Urinary bladder (tissue), 4 donors: ENCODE data around the gene C1orf216. TPM values are rescaled to one million over a fixed set of nuclear protein-coding genes. Genes with fewer than 3 reads are reported as not detected.

ENCODE experiments used
- DNase-seq: peaks from one replicate; pipeline ENCODE4 v3.0.0-alpha.2; 2015; ENCODE audit errors: extremely low spot score
- H3K27ac ChIP-seq: one replicate; pipeline ENCODE4 v1.5.1; 2013; ENCODE audit warnings: low read depth, mild to moderate bottlenecking, moderate library complexity
- H3K36me3 ChIP-seq: one replicate; pipeline ENCODE4 v1.6.1; 2013; ENCODE audit warnings: mild to moderate bottlenecking, moderate library complexity; ENCODE audit not compliant: insufficient read depth
- H3K4me1 ChIP-seq: one replicate; pipeline ENCODE4 v1.6.1; 2013; ENCODE audit warnings: mild to moderate bottlenecking, moderate library complexity; ENCODE audit not compliant: insufficient read depth
- H3K4me3 ChIP-seq: one replicate; pipeline ENCODE4 v1.5.1; 2013; ENCODE audit warnings: low read depth, low read length
- WGBS: extraction: QIAGEN DNeasy Blood & Tissue Kit; methylation state at CpG from one replicate; pipeline ENCODE4 v1.1.7; 2013; 5-methylcytosine and 5-hydroxymethylcytosine counted together
- polyA plus RNA-seq: library from polyadenylated mRNA; stranded (reverse); fragments of 200-250 nt; gene quantifications from one replicate; pipeline ENCODE4 v1.2.3, GENCODE V29; 2013
- total RNA-seq: library from RNA; depleted of rRNA; stranded (reverse); fragments of >200 nt; gene quantifications from one replicate; pipeline ENCODE4 v1.2.3, GENCODE V29; 2014
- donor health status: healthy with polysubstance abuse.
- donor health status: healthy.

The C1orf216 gene
- total RNA-seq (12.0 TPM), polyA plus RNA-seq (20.4 TPM)

DNA sequence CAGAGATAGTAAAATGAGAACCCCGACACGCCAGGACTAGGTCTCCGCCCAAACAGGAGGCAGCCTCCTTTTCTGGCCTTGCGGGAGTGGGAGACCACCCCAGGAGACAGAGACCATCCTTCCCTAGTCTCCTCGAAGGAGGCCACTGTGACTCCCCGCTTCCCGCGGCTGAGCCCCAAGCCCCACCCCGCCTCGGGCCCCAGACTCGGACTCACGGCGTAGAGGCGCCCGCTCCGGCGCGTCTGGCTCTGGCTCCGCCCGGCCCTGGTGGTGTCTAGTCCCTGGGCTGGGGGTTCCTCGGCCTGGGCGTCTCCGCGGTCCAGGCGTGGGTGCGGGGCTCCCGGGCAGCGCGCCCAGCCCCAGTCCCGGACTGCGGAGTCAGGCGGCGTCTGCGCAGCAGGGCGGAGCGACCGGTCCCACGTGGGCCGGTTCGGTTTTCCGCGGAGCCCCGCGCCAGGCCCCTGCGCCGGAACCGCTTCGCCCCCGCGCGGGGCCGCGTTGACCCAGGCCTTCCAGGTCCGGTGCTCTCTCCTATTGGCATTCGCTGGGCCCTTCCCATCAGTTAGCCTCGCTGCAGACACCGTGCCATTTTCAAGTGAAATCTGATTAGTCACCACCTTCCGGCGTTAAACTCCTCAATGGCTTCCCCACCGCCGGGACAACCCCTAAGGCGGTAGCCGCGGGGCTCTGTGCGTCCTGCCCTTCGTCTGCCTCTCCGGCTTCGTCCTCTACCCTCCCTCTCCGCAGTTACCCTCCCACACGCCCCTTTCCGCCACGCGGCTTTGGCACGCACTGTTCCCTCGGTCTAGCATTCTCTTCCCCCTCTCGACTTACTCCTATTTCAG, at the start of gene C1orf216:
Gene C1orf216, minus strand, starts transcription at position 393 of the 845 bp plus-strand sequence. CDS start 2,563 bp downstream, outside the sequence.
- H3K36me3 ChIP-seq = no peaks in the 10 kb centered on the region
- peak within 1 kb of the TSS; percentile 31 for H3K27ac ChIP-seq
- no peaks in the 10 kb centered on the region for H3K4me1 ChIP-seq
- WGBS = under 1% methylated on average over 76 of the region's 76 CpGs
- no peak for DNase-seq
- H3K4me3 ChIP-seq = peak within 1 kb of the TSS; percentile 77

- 94% methylated on average over 3 of the region's 3 CpGs for WGBS
- DNase-seq = no peak
- no peak overlapping the region for H3K27ac ChIP-seq
Observed at GRCh38 chr1:35764283-35764682, 45.6 kb upstream of the C1orf216 start.

DNA sequence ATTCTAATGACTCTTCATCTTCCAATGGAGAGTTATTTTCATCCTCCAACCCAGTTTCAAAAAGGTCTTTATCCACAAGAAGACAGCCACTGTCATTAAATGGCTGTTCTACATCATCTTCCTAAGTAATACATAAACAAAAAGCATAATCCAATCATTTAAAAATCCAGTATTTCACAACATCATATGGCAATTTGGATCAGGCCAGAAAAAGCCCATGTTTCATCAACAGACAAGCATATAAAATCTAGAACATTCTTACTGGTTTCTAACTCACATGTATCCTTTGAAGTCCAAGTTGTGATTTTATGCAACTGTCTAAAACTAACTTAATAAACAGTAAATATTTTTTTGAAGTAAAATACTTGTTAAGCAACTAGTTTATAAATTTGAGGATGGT, 44.5 kb upstream of the C1orf216 start:
- H3K4me3 ChIP-seq = no peak overlapping the region
- H3K36me3 ChIP-seq = no peaks in the 10 kb centered on the region
- no peak overlapping the region for H3K27ac ChIP-seq
- H3K4me1 ChIP-seq = no peaks in the 10 kb centered on the region
- DNase-seq = no peak

More at GRCh38 chr1:35764283-35764682, 45.6 kb upstream of the C1orf216 start:
- no peak overlapping the region for H3K4me3 ChIP-seq
- H3K4me1 ChIP-seq = no peaks in the 10 kb centered on the region
- H3K36me3 ChIP-seq = no peaks in the 10 kb centered on the region

DNA sequence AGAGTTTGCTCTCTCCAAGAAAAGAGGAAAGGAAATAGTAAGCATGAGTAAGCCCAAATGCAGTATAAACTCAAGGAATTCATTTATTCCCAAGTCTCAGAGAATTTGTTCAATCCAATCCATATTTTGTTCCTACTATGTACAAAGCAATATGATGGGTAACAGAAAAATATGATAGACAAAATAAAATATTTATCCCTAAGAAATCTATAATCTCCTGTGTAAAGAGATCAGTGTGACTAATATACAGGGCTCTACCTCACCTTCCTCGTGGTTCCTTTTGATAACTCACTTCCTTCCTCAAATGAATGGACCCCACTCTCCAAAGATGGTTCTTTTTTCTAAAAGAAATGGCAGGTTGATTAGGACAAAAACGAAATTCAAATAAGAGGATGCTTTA, 43.5 kb upstream of the C1orf216 start:
- Histone ChIP-seq H3K4me3 (no peak overlapping the region), H3K27ac (no peak overlapping the region), H3K36me3 (no peaks in the 10 kb centered on the region), H3K4me1 (no peaks in the 10 kb centered on the region)
- DNase-seq = no peak
- WGBS = 77% methylated on average over 2 of the region's 2 CpGs

DNA sequence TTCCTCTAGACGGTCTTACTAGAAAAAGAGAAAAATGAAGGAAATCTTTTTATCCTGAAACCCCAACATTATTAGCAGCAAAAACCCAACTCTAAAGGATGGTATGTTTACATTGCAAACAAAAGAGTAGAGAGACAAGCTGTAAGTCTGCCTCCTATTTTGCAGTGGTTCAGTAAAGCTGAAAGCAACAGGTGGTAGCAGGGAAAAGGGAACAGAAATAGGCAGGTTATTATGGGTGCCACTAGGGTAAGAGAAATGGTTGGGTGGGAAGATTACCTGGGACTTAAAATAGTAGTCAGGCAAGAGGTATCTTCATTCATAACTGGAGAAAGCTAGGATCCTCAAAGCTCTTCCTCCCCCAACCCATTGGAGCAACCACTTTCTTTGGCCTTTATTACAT, 37.4 kb upstream of the C1orf216 start:
- Histone ChIP-seq H3K36me3 (no peaks in the 10 kb centered on the region), H3K4me1 (no peaks in the 10 kb centered on the region), H3K4me3 (no peak overlapping the region), H3K27ac (no peak overlapping the region)
- no peak for DNase-seq
- 92% methylated on average over 1 of the region's 1 CpG for WGBS

DNA sequence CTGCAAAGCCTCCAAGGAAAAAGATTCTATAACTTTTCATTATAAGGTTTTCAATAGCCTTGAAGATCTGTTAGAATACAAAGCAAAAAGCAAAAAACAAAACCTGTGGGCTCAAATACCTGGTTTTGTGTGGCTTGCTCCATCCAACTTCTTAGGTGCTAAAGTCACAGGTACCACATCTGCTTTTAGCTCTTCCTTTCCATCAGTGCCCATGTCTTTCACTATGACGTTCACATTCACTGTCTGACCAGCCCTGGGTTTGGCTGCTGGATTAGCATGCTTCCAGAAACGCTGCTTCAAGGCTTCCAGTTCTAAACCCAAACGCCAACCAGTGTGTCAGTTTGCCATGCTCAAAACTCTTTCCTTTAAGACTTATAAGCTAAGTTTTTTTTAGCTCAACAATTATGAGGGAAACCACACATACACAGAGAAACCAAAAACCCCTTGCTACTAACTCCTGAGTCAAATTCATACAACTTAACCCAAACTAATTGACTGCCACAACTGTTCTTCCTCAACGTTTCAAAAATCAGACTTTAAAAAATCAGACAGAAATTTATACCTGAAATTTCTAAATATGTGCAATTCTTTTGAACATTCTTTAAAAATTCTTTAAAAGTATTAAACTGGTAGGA, 35.1 kb upstream of the C1orf216 start:
- no peaks in the 10 kb centered on the region for H3K36me3 ChIP-seq
- no peak overlapping the region for H3K27ac ChIP-seq
- no peak overlapping the region for H3K4me3 ChIP-seq
- H3K4me1 ChIP-seq = no peaks in the 10 kb centered on the region
- WGBS = 83% methylated on average over 4 of the region's 4 CpGs
- no peak for DNase-seq

- 84% methylated on average over 3 of the region's 3 CpGs for WGBS
Observed at GRCh38 chr1:35748326-35748725, 29.6 kb upstream of the C1orf216 start.

GRCh38 chr1:35745124-35745730, 26.5 kb upstream of the C1orf216 start:
- 93% methylated on average over 1 of the region's 1 CpG for WGBS
- no peak overlapping the region for H3K4me3 ChIP-seq
- no peaks in the 10 kb centered on the region for H3K36me3 ChIP-seq
- no peak for DNase-seq
- H3K27ac ChIP-seq = no peak overlapping the region
- H3K4me1 ChIP-seq = no peaks in the 10 kb centered on the region

More at GRCh38 chr1:35748326-35748725, 29.6 kb upstream of the C1orf216 start:
- no peak for DNase-seq
- H3K27ac ChIP-seq = no peak overlapping the region
- no peaks in the 10 kb centered on the region for H3K36me3 ChIP-seq
- no peaks in the 10 kb centered on the region for H3K4me1 ChIP-seq
- no peak overlapping the region for H3K4me3 ChIP-seq

- Histone ChIP-seq H3K4me1 (no peaks in the 10 kb centered on the region), H3K4me3 (no peak overlapping the region), H3K36me3 (no peaks in the 10 kb centered on the region), H3K27ac (no peak overlapping the region)
- no peak for DNase-seq
- WGBS = 99% methylated on average over 1 of the region's 1 CpG
Observed at GRCh38 chr1:35737120-35737519, 18.4 kb upstream of the C1orf216 start.

DNA sequence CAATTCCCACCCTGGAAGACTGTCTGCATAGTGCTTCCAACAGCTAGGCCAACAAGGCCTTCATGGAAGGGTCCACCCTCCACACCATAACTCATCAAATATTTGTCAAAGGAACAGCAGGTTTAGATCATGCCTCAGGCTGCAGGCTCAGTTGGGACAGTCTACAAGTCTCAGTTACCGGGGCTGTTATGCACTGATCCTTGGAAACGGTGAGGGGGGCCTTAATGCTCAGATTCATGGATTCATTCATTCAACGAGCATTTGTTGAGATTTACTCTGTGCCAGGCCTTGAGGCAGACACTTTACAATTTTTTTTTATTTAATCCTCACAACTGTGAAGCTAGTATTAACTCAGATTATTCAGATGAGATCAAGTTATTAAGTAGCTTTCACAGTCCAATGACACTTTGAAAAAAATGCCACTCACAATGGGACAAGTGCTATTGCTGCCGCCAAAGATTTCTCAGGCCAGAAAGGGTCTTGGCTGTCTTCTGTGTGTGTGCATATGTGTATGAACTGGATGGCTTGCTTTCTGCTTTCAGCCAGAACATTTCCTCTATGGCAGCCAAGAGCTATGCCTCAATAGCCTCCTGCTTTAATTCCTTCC, 8.9 kb upstream of the C1orf216 start:
- Histone ChIP-seq H3K36me3 (no peaks in the 10 kb centered on the region), H3K4me3 (no peak overlapping the region), H3K4me1 (no peaks in the 10 kb centered on the region), H3K27ac (no peak overlapping the region)
- 83% methylated on average over 4 of the region's 4 CpGs for WGBS
- DNase-seq = no peak

GRCh38 chr1:35726450-35727433, 8.1 kb upstream of the C1orf216 start:
- no peak overlapping the region for H3K27ac ChIP-seq
- H3K4me1 ChIP-seq = no peaks in the 10 kb centered on the region
- no peaks in the 10 kb centered on the region for H3K36me3 ChIP-seq
- H3K4me3 ChIP-seq = no peak overlapping the region
- no peak for DNase-seq
- 47% methylated on average over 11 of the region's 11 CpGs for WGBS

DNA sequence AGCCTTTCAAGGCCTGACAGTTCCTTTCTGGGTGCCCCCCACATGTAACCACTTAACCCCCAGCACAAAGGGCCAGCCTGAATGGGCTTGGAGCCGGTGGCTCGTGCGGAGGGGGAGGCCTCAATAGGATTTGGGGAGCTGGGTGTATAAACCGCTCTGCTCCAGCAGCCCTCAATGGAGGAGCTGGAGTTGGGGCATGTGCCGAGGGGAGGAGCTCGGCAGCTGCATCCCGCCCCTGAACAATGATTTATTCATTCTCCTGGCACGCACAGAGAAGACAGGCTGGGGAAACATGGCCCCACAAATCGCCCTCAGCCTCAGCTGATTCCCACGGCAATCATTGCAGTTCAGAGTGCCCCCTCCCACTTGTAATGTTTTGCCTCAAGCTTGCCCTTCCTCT, 6.9 kb upstream of the C1orf216 start:
- no peaks in the 10 kb centered on the region for H3K36me3 ChIP-seq
- H3K4me1 ChIP-seq = no peaks in the 10 kb centered on the region
- H3K27ac ChIP-seq = no peak overlapping the region
- DNase-seq = no peak
- no peak overlapping the region for H3K4me3 ChIP-seq
- WGBS = 45% methylated on average over 10 of the region's 10 CpGs
